Trophoblast cell (in vitro differentiated cells and primary cell): Measurements from ENCODE around the gene EPB41.

Experiments
- DNase-seq, 2 donors: peaks; one replicate each; pipeline ENCODE4 v3.0.0-alpha.2; 2016
- H2AFZ ChIP-seq: 2 replicates; pipeline ENCODE4 v1.6.1; 2013; ENCODE audit warnings: low read length, moderate library complexity, mild to moderate bottlenecking; ENCODE audit not compliant: insufficient read depth, poor library complexity
- H2AK5ac ChIP-seq: 2 replicates; pipeline ENCODE4 v1.6.1; 2013; ENCODE audit warnings: mild to moderate bottlenecking, low read length
- H2BK120ac ChIP-seq: 2 replicates; pipeline ENCODE4 v1.6.1; 2013; ENCODE audit warnings: low read length, mild to moderate bottlenecking, moderate library complexity; ENCODE audit not compliant: insufficient read depth, poor library complexity
- H2BK12ac ChIP-seq: 2 replicates; pipeline ENCODE4 v1.6.1; 2013; ENCODE audit warnings: mild to moderate bottlenecking, low read length, moderate library complexity
- H2BK5ac ChIP-seq: 2 replicates; pipeline ENCODE4 v1.6.1; 2013; ENCODE audit warnings: low read length, low read depth, moderate library complexity, mild to moderate bottlenecking; ENCODE audit not compliant: poor library complexity
- H3K14ac ChIP-seq: 2 replicates; pipeline ENCODE4 v1.6.1; 2013; ENCODE audit warnings: mild to moderate bottlenecking, low read length
- H3K18ac ChIP-seq: 2 replicates; pipeline ENCODE4 v1.6.1; 2013; ENCODE audit warnings: mild to moderate bottlenecking, low read length
- H3K23ac ChIP-seq: 2 replicates; pipeline ENCODE4 v1.6.1; 2013; ENCODE audit warnings: low read length
- H3K27ac ChIP-seq: 2 replicates; pipeline ENCODE4 v1.5.1; 2013; ENCODE audit warnings: low read depth, mild to moderate bottlenecking, inconsistent platforms, low read length, moderate library complexity
- H3K27me3 ChIP-seq: 2 replicates; pipeline ENCODE4 v1.6.1; 2013; ENCODE audit warnings: inconsistent platforms, mild to moderate bottlenecking, low read length, moderate library complexity; ENCODE audit not compliant: insufficient read depth
- H3K36me3 ChIP-seq, 2 experiments: 1 replicate in 1 of 2; 2 replicates in 1 of 2; pipeline ENCODE4 v1.6.1; 2013; ENCODE audit warnings: low read length in 2 of 2, mild to moderate bottlenecking in 2 of 2, moderate library complexity in 1 of 2; ENCODE audit not compliant: insufficient read depth in 2 of 2, control insufficient read depth in 1 of 2
- H3K4ac ChIP-seq: 2 replicates; pipeline ENCODE4 v1.6.1; 2013; ENCODE audit warnings: low read depth, mild to moderate bottlenecking, low read length, moderate library complexity
- H3K4me1 ChIP-seq, 2 experiments: 1 replicate in 1 of 2; 2 replicates in 1 of 2; pipeline ENCODE4 v1.6.1; 2013; ENCODE audit warnings: low read length in 2 of 2, mild to moderate bottlenecking in 2 of 2, moderate library complexity in 1 of 2; ENCODE audit not compliant: insufficient read depth in 2 of 2, control insufficient read depth in 1 of 2
- H3K4me2 ChIP-seq: 2 replicates; pipeline ENCODE4 v1.6.1; 2013; ENCODE audit warnings: inconsistent platforms, mild to moderate bottlenecking, low read length, moderate library complexity
- H3K4me3 ChIP-seq: 2 replicates; pipeline ENCODE4 v1.5.1; 2013; ENCODE audit warnings: mild to moderate bottlenecking, low read depth, low read length, inconsistent platforms
- H3K79me1 ChIP-seq: one replicate; pipeline ENCODE4 v1.6.1; 2013; ENCODE audit warnings: low read length
- H3K79me2 ChIP-seq: 2 replicates; pipeline ENCODE4 v1.6.1; 2013; ENCODE audit warnings: low read length, mild to moderate bottlenecking; ENCODE audit not compliant: control insufficient read depth, insufficient read depth, poor library complexity
- H3K9ac ChIP-seq: 2 replicates; pipeline ENCODE4 v1.6.1; 2013; ENCODE audit warnings: mild to moderate bottlenecking, low read length
- H3K9me3 ChIP-seq: 2 replicates; pipeline ENCODE4 v1.6.1; 2013; ENCODE audit warnings: low read depth, mild to moderate bottlenecking, control low read depth, inconsistent platforms, low read length; ENCODE audit not compliant: insufficient read depth
- H4K12ac ChIP-seq: 2 replicates; pipeline ENCODE4 v1.6.1; 2013; ENCODE audit warnings: low read depth, mild to moderate bottlenecking, low read length, moderate library complexity
- H4K8ac ChIP-seq: 2 replicates; pipeline ENCODE4 v1.6.1; 2013; ENCODE audit warnings: low read depth, mild to moderate bottlenecking, low read length, moderate library complexity
- H4K91ac ChIP-seq: one replicate; pipeline ENCODE4 v1.6.1; 2013; ENCODE audit warnings: low read depth, mild to moderate bottlenecking, low read length, moderate library complexity
- WGBS: extraction: QIAGEN DNeasy Blood & Tissue Kit; methylation state at CpG from one replicate; pipeline ENCODE4 v1.1.7; 2013; ENCODE audit warnings: missing lambda C conversion rate; ENCODE audit not compliant: insufficient read length, insufficient coverage; ENCODE audit errors: extremely low coverage; 5-methylcytosine and 5-hydroxymethylcytosine counted together

EPB41 gene

GRCh38 chr1:28891256-28891655 is 23.1 kb upstream of the EPB41 start:
- H2BK120ac ChIP-seq, result no peak overlapping the region
- no peak overlapping the region for H2AFZ ChIP-seq
- no peak overlapping the region for H3K4ac ChIP-seq
- no peak overlapping the region for H3K9ac ChIP-seq
- no peak overlapping the region for H3K14ac ChIP-seq
- no peak overlapping the region for H2BK5ac ChIP-seq
- H3K79me2 ChIP-seq, result no peaks in the 10 kb centered on the region
- H3K18ac ChIP-seq, result no peak overlapping the region
- no peak for DNase-seq
- no peak overlapping the region for H4K8ac ChIP-seq
- H3K27ac ChIP-seq, result no peak overlapping the region
- no peak overlapping the region for H3K4me3 ChIP-seq
- WGBS, result no CpG with 5 or more reads among the region's 2 CpGs
- H3K4me2 ChIP-seq, result no peak overlapping the region
- no peaks in the 10 kb centered on the region for H3K9me3 ChIP-seq
- no peak overlapping the region for H4K91ac ChIP-seq
- H3K4me1 ChIP-seq, result peaks cover 6 to 18% of the 10 kb centered on the region in 2 experiments
- no peaks in the 10 kb centered on the region for H3K27me3 ChIP-seq
- no peak overlapping the region for H2BK12ac ChIP-seq
- H3K79me1 ChIP-seq, result peaks cover 9% of the 10 kb centered on the region
- no peak overlapping the region for H2AK5ac ChIP-seq
- H4K12ac ChIP-seq, result no peak overlapping the region
- H3K23ac ChIP-seq, result no peak overlapping the region
- no peaks in the 10 kb centered on the region for H3K36me3 ChIP-seq

GRCh38 chr1:28893403-28894102 is 20.8 kb upstream of the EPB41 start:
- peaks cover 2% of the 10 kb centered on the region for H3K9me3 ChIP-seq
- H3K9ac ChIP-seq, result no peak overlapping the region
- no peak overlapping the region for H4K8ac ChIP-seq
- no peak overlapping the region for H3K18ac ChIP-seq
- H3K79me1 ChIP-seq, result no peaks in the 10 kb centered on the region
- no peak overlapping the region for H2BK120ac ChIP-seq
- no peak overlapping the region for H3K4me2 ChIP-seq
- no peak overlapping the region for H3K14ac ChIP-seq
- WGBS, result no CpG with 5 or more reads among the region's 8 CpGs
- no peak overlapping the region for H2BK5ac ChIP-seq
- no peak overlapping the region for H2BK12ac ChIP-seq
- no peak overlapping the region for H2AFZ ChIP-seq
- no peak overlapping the region for H3K23ac ChIP-seq
- H3K4me1 ChIP-seq, result peaks cover 0 to 6% of the 10 kb centered on the region in 2 experiments
- no peaks in the 10 kb centered on the region for H3K36me3 ChIP-seq
- no peaks in the 10 kb centered on the region for H3K79me2 ChIP-seq
- DNase-seq, result peak in 1 of 2 donors; percentile 25
- H4K12ac ChIP-seq, result no peak overlapping the region
- H3K4ac ChIP-seq, result no peak overlapping the region
- H3K27me3 ChIP-seq, result no peaks in the 10 kb centered on the region
- no peak overlapping the region for H3K4me3 ChIP-seq
- H4K91ac ChIP-seq, result no peak overlapping the region
- H2AK5ac ChIP-seq, result no peak overlapping the region
- no peak overlapping the region for H3K27ac ChIP-seq

- Histone ChIP-seq H3K27ac (no peak overlapping the region), H3K14ac (no peak overlapping the region), H3K4me1 (no peaks in the 10 kb centered on the region), H2BK5ac (no peak overlapping the region), H2BK12ac (no peak overlapping the region), H3K9ac (no peak overlapping the region), H3K18ac (no peak overlapping the region), H3K4me3 (no peak overlapping the region), H3K79me1 (no peaks in the 10 kb centered on the region), H4K91ac (no peak overlapping the region), H4K12ac (no peak overlapping the region), H2AFZ (no peak overlapping the region), H3K4ac (no peak overlapping the region), H3K27me3 (no peaks in the 10 kb centered on the region), H4K8ac (no peak overlapping the region), H3K4me2 (no peak overlapping the region), H3K9me3 (peaks cover 2% of the 10 kb centered on the region), H3K36me3 (no peaks in the 10 kb centered on the region), H2AK5ac (no peak overlapping the region), H3K23ac (no peak overlapping the region), H3K79me2 (no peaks in the 10 kb centered on the region), H2BK120ac (no peak overlapping the region)
- no peak for DNase-seq
- no CpG with 5 or more reads among the region's 2 CpGs for WGBS
These were observed 19.6 kb upstream of the EPB41 start for GRCh38 chr1:28894785-28895184.

- no CpG with 5 or more reads among the region's 4 CpGs for WGBS
- H4K12ac ChIP-seq, result no peak overlapping the region
- no peaks in the 10 kb centered on the region for H3K4me1 ChIP-seq
- H3K9me3 ChIP-seq, result peaks cover 2% of the 10 kb centered on the region
- no peaks in the 10 kb centered on the region for H3K79me1 ChIP-seq
- H3K9ac ChIP-seq, result no peak overlapping the region
- no peak overlapping the region for H2AFZ ChIP-seq
- H2AK5ac ChIP-seq, result no peak overlapping the region
- H2BK5ac ChIP-seq, result no peak overlapping the region
- no peak overlapping the region for H4K91ac ChIP-seq
- no peak overlapping the region for H3K4me3 ChIP-seq
- H2BK12ac ChIP-seq, result no peak overlapping the region
- H3K79me2 ChIP-seq, result no peaks in the 10 kb centered on the region
- H3K4me2 ChIP-seq, result no peak overlapping the region
- H3K4ac ChIP-seq, result no peak overlapping the region
- no peak overlapping the region for H3K18ac ChIP-seq
- H2BK120ac ChIP-seq, result no peak overlapping the region
- no peak overlapping the region for H3K27ac ChIP-seq
- H4K8ac ChIP-seq, result no peak overlapping the region
- H3K36me3 ChIP-seq, result no peaks in the 10 kb centered on the region
- DNase-seq, result no peak
- no peaks in the 10 kb centered on the region for H3K27me3 ChIP-seq
- H3K23ac ChIP-seq, result no peak overlapping the region
- no peak overlapping the region for H3K14ac ChIP-seq
These were observed 18.3 kb upstream of the EPB41 start for GRCh38 chr1:28895896-28896608.
